ENCODE measurements around the gene CLCNKA.
"Not testable (repeated sequence)": the region's sequence is repeated elsewhere in the genome, so short reads cannot be mapped to it uniquely, and the experiment has no call there.

CLCNKA gene

GRCh38 chr1:16042096-16042495, 20.3 kb downstream of the CLCNKA start:
- no peak for DNase-seq (ENCODE audit: low spot score)

GRCh38 chr1:16042654-16043053, 20.8 kb downstream of the CLCNKA start:
- DNase-seq (ENCODE audit: low spot score): not testable (repeated sequence)

GRCh38 chr1:16043521-16043920, 21.7 kb downstream of the CLCNKA start, which contains the start of gene CLCNKB:
TSS of gene CLCNKB (plus strand) at chr1:16043782. CDS start at chr1:16044493, 711 bp downstream.
- DNase-seq (ENCODE audit: low spot score): no peak

- DNase-seq (ENCODE audit: low spot score): no peak
Measured at GRCh38 chr1:16043950-16044349, 22.1 kb downstream of the CLCNKA start.

GRCh38 chr1:16046842-16047241, 25.0 kb downstream of the CLCNKA start:
- no peak for DNase-seq (ENCODE audit: low spot score)

GRCh38 chr1:16047791-16048475, 26.1 kb downstream of the CLCNKA start:
- DNase-seq (ENCODE audit: low spot score): no peak

- no peak for DNase-seq (ENCODE audit: low spot score)
Measured at GRCh38 chr1:16048573-16049189, 26.8 kb downstream of the CLCNKA start.

GRCh38 chr1:16050328-16050727, 28.5 kb downstream of the CLCNKA start:
- no peak for DNase-seq (ENCODE audit: low spot score)

GRCh38 chr1:16051039-16051438, 29.2 kb downstream of the CLCNKA start:
- DNase-seq (ENCODE audit: low spot score): no peak

- DNase-seq (ENCODE audit: low spot score): not testable (repeated sequence)
Measured at GRCh38 chr1:16051949-16052348, 30.1 kb downstream of the CLCNKA start.

- DNase-seq (ENCODE audit: low spot score): no peak
Measured at GRCh38 chr1:16053781-16054502, 32.1 kb downstream of the CLCNKA start.

- no peak for DNase-seq (ENCODE audit: low spot score)
Measured at GRCh38 chr1:16054598-16055540, 33.0 kb downstream of the CLCNKA start.

GRCh38 chr1:16055613-16056520, 34.0 kb downstream of the CLCNKA start:
- peak; percentile 67 for DNase-seq (ENCODE audit: low spot score)

GRCh38 chr1:16056521-16056912, 34.7 kb downstream of the CLCNKA start:
- DNase-seq (ENCODE audit: low spot score): not testable (repeated sequence)

GRCh38 chr1:16057314-16057915, 35.6 kb downstream of the CLCNKA start:
- not testable (repeated sequence) for DNase-seq (ENCODE audit: low spot score)

- not testable (repeated sequence) for DNase-seq (ENCODE audit: low spot score)
Measured at GRCh38 chr1:16058394-16059120, 36.7 kb downstream of the CLCNKA start.

- no peak for DNase-seq (ENCODE audit: low spot score)
Measured at GRCh38 chr1:16061266-16061665, 39.4 kb downstream of the CLCNKA start.

GRCh38 chr1:16061989-16062686, 40.3 kb downstream of the CLCNKA start:
- DNase-seq (ENCODE audit: low spot score): not testable (repeated sequence)

GRCh38 chr1:16062687-16063075, 40.8 kb downstream of the CLCNKA start:
- not testable (repeated sequence) for DNase-seq (ENCODE audit: low spot score)

Measured in pons (tissue), 1 donor.